Stimulated activated CD8-positive, alpha-beta memory T cell treated with anti-CD3 and anti-CD28 coated beads, Interleukin-15, amount 100 ng/mL, for 48 hours (primary cell): Measurements from ENCODE around the gene RPGRIP1L.

Source experiments
- DNase-seq, 2 donors: peaks; one replicate each; pipeline ENCODE4 v3.0.0-alpha.2; 2020; ENCODE audit warnings: low read depth in 2 of 2

The RPGRIP1L gene

DNA sequence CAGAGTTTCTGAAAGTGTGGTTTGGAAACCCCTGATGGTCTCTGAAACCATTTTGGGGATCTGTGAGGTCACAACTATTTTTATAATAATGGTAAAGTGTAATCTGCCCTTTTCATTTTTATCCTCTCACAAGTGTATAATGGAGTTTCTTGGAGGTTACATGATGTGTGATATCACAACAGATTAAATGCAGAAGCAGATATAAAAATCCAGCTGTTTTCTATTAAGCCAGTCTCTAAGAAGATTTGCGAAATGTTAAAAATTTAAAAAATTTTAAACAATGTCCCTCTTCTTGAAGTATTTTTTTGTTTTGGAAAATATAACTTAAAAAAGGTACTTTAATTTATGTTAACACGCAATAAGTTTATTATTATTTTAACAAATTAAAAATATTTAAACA lies 48.7 kb downstream of the RPGRIP1L start:
- DNase-seq: no peak

DNA sequence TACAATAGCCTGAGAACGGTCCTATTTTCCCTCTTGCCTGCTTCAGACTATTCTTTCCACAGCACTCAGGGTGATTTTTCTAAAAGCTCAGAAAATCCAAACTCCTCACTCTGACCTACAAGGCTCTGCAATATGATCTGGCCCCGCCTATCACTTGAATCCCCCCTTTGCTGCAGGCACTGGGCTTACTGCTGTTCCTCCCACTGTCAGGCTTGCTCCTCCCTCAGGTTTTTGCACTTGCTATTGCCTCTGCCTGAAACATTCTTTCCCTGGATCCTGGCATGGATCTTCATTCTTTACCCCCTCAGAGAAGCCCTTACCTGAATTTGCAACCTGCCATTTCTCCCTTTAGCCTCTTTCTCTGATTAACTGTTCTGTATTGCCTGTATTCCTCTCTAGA lies 52.3 kb downstream of the RPGRIP1L start:
- no peak for DNase-seq

DNA sequence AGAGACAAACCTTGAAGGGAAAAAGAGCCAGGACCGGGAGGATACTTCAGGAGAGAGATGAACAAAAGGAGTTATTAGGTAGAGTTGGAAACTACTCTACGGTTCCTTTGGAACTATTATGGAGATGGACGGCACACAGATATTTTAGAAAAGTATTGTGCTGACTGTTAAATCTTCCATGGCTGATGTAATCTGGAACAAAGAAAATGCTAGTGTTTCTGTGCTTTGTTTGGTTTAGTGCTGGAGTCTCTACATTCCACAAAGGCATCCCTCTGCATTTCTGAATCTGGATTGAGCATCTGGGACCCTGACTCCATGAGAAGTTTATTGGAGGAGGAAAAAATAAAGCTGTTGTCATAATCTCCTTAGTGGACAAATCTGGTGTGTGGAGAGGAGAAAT lies 57.2 kb downstream of the RPGRIP1L start:
- DNase-seq: no peak

DNA sequence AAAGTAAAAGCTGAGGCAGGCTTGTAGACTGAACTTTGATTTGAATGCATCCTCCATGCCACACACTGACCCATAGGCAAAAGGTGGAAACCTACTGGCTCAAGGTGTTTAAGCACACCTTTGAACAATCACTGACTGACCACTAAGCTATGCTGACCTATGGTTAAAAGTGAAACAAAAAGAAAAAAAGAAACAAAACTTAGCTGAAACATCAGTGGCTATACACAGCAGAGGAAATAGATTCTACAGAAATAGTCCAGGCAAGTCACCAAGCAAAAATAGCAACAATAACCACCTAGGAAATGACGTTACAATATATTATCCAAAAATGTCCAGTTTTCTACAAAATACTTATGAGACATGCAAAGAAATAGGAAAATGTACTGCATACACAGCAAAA lies 60.2 kb downstream of the RPGRIP1L start:
- DNase-seq: no peak

DNA sequence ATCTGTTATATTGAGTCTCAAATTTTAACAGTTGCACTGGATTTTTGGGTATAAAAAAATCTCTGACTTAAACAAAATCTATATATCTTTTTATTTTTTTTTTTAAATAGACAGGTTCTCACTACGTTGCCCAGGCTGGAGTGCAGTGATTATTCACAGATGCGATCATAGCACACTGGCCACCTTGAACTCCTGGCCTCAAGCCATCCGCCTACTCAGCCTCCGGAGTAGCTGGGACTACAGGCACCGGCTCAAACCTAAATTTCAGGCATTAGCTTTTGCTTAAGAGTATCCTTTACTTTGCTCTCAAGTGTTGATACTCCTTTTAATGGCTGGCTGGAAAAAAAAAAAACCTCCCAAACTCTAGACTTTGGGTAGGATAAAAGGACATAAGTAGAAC lies 61.6 kb downstream of the RPGRIP1L start:
- no peak for DNase-seq

DNA sequence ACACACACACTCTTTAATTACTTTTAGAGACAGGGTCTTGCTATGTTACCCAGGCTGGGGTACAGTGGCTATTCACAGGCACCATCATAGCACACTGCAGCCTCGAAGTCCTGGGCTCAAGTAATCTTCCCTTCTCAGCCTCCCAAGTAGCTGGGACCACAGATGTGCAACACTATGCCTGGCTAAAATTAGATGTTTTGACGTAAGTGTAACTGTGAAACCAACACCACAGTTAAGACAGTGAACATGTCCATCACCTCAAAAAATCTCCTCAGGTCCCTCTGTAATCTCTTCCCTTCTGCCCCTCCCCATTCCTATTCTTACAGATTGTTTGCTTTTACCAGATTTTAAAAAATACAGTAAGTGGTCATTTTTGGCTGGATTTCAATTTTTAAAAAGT lies 66.7 kb downstream of the RPGRIP1L start:
- DNase-seq: no peak

DNA sequence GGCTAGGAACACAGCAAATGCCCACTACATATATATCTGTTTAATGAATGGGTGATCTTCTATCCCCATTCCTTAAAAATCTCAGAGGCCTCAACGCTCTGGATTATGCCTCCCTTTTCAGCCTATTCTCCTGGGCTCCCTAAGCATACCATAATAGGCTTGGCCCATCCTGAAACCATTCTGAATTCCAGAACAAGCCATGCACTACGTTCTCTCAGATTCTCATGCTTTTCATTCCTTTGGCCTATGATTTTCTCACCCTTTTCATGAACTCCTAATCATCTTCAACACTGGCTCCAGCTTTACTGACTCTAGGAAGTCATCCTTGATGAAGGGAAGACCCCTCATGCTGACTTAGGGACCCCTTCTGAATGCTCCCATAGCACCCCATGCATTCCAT lies 71.1 kb downstream of the RPGRIP1L start:
- no peak for DNase-seq

DNA sequence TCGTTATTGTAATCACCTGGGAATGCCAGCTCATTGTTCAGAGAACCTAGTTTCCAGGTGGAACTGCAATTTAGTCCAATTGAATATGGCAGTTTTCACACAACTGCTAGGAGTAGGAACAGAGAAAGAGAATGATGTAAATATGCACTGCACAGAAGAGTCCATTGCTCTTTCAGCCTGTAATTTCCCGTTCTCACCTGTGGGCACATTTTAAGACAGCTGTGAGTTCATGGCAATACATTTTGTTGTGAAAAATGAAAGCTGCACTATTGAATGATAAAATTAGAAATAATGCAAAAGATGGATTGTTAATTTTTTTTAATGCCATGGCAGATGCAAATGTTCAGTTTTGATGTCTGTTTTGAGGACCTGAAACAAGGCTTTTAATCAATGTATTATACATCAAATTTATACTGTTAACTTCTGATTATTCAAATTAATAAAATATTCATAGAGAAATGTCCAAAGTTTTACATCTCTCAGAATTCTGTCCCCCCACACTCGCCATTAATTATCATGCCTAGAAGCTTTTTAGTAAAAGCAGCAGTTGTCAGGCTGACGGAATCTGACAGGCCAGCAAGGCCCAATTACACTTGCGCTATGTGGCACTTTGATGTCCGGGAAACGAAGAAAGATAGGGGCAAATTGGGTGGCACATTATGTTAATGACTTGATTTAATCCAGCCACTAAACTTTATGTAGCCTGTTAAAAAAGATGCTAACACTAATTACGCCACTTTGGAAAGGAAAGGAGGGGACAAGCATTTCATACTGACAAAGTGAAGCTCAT lies 72.2 kb downstream of the RPGRIP1L start:
- no peak for DNase-seq

DNA sequence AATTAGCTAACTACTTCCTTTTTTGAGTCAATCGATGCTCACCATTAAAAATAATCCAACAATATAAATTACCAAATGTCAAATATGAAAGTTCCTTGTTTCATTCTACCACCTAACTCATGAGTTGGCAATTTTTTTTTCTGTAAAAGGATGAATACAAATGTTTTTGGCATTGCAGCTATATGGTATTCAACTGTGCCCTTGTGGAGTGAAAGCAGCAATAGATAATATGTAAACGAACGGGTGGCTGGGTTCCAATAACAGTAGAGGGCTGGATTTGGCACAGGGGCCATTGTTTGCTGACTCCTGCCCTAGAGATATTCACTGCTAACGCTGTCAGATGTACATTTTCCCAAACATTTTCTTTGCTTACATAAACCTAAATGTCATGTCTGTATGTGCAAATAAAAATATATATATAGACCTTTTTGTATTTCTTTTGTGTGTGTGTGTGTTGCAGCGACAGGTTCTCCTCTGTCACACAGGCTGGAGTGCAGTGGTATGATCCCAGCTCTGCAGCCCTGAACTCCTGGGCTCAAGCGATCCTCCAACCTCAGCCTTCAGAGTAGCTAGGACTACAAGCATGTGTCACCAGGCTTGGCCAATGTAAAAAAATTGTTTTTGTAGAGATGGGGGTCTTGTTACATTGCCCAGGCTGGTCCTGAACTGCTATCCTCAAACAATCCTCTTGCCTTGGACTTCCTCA lies 73.9 kb downstream of the RPGRIP1L start:
- DNase-seq: no peak

DNA sequence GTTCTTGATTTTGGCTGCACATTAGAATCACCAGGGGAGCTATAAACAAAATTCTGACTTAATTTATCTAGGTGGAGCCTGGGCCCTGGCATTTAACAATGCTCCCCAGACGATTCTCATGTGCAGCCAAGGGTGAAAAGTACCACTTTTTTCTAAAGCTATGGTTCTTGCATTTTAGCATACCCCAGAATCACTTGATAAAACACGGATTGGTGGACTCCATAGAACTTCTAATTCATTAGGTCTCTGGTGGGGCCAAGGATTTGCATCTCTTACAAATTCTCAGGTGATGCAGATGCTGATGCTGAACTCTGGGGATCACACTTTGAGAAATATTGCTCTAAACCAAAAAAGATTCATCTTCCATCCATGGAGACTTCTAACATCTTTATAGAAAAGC lies 74.5 kb downstream of the RPGRIP1L start:
- DNase-seq: no peak

DNA sequence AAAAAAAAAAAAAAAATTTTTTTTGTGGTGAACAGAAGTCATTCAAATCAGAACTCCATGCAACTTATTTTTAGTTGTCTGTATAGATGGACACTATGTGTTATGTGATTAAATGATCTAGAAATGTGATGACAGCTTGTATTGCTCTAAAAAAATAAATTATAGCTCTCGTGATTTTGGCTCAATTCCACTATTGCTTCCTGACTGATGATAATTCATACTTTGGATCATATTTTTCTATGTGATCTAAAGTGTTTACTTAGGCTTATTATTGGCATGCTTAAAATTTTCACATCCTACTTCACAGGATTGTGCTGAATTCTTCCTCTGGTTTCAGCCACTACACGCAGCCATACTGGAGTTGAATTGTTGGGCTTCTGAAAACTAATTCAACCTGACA lies 76.8 kb downstream of the RPGRIP1L start:
- DNase-seq: no peak

DNA sequence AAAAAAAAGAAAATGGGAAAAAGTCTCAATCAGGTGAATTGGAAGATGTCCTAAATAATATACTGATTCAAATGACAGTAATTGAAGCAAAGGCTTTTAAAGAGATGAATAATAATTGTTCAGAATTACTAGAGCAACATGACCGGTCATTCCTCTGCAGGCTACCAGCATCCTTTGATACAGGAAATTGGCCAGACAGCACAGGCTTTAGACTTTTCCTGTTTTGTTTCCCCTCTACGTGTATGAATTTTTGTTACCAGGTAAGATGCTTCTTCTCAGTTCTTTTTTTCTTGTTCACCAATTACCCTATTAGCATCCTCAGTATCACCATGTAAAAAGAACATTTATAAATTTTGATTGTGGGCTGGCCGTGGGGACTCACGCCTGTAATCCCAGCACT lies 77.5 kb downstream of the RPGRIP1L start:
- no peak for DNase-seq

DNA sequence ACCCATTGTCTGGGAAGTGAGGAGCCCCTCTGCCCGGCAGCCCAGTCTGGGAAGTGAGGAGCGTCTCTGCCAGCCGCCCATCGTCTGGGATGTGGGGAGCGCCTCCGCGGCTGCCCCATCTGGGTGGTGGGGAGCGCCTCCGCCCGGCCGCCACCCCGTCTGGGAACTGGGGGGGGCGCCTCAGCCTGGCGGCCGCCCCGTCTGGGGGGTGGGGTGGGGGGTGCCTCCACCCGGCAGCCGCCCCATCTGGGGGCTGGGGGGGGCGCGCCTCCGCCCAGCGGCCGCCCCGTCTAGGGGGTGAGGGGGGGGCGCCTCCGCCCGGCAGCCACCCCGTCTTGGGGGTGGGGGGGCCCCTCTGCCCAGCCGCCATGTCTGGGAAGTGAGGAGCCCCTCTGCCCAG lies 78.4 kb downstream of the RPGRIP1L start:
- DNase-seq: no peak

DNA sequence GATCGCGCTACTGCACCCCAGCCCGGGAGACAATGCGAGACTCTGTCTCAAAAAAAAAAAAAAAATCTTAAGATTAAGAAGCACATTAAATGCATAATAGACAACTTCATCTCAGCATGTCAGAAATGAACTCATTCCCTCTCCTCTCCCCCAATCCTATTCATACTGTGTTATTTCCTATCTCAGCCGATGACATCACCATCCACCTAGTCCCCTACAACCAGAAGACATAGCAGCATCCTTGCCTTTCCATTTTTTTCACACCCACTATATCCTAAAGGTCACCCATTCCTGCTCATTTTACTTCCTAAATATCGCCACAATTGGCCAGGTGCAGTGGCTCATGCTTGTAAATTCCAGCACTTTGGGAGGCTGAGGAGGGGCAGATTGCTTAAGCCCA lies 81.3 kb downstream of the RPGRIP1L start:
- no peak for DNase-seq

DNA sequence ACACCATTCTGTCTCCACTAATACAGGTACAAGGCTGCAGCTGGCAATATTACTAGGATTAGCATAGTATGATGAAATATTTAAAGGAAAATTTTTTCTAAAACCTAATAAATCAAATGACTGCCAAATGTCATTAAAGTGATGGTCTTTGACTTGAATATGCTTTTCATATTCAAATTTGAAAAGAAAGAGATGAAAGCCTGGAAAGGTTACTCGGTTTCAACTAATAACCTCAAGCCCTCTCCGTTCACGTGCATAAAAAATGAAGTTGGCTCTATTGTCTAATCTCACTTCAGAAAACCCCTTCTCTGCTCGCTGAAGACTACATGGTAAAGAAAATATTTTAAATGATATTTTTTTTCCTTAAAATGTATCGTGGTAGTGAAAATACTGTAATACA lies 83.2 kb downstream of the RPGRIP1L start:
- DNase-seq: no peak

DNA sequence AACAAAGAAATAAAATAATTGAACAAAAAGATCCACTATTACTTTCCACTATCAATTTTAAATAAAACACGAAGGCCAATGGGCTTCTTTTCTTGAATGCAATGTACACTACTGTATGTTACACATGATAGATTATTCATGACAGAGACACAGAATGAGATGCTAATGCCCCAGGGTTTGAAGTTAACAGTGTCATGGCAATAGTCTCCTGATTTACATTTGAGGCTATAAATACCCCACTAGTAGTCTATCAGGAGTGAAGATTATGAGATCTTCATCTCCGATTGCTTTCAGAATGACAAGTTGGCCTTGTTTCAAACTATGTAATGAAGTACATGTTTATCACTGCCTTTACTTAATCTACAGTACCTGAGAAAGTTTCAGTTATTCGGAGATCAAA lies 84.4 kb downstream of the RPGRIP1L start:
- no peak for DNase-seq

DNA sequence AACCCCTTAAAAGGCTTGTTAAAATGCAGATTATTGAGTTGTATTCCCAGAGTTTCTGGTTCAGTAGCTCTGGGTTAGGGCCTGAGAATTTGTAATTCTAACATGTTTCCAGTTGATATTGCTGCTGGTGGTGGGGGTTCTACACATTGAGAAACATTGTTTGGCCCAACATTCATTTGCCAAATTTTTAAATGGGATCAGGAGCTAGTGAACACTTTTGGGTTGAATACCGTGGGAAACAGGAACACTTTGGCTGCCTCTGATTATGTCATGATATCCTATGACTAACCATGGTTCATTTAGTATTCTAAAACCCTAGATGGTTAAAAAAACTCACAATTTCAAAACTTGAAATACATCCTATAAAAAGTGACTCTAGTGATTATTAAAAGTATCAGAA lies 89.3 kb downstream of the RPGRIP1L start:
- DNase-seq: no peak

DNA sequence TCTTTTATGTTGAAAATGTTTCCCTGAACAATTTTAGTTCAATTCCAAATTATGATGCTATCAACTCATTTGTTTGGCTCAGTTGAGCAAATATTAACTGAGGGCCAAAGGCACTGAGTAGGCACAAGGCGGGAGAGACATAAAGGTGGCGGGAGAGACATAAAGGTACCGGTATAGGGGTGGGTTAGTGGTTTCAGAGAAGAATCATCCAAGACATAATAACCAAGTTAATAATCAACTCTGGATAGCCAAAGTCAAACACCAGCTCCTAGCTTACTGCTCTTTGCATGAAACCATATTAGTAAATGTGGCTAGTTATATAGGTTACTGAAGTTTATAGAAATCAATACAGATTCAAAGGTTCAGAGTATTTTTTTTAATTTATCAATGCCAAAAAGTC lies 91.7 kb downstream of the RPGRIP1L start:
- no peak for DNase-seq

DNA sequence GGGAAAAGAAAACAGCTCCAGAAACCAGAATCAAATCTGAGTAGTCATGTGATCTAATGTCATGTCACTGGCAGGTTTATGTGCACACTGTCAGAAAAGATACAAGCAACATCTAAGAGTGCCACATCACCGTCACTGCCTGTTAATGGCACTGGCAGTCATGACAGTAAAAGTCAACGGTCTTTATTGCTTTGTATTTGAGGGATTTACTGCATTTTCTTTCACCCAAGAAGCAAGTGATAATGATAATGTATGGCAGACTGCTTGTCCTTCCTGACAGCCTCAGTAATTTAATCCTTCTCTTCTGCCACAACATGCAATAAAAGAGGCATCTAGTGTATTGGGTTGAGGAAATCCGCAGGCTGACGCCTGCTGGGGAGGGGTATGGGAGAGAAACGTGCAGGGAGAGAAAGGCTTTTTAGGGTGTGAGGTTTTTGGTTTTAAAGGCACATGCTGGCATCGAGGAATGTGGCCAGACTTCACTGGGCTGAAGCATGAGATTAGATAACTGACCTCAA lies 92.4 kb downstream of the RPGRIP1L start:
- DNase-seq: no peak

DNA sequence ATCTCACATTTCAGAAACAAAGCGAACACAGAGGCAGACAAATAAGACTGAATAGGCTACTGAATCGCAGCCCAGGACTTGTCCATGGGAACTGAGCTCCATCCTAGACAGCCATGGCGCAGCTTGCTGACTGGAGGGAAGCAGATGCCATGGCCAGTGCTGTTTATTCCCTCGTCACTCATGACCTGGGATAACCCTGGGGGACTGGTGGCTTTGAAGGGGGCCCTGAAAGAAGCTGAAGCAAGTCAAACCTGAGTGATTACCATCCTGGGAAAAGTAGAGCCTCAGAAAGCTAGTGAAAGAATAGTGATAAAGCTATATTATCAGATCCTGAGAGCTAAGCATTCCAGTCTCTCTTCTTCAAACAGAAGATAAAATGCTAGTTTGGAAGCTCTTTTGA lies 94.1 kb downstream of the RPGRIP1L start:
- DNase-seq: no peak

DNA sequence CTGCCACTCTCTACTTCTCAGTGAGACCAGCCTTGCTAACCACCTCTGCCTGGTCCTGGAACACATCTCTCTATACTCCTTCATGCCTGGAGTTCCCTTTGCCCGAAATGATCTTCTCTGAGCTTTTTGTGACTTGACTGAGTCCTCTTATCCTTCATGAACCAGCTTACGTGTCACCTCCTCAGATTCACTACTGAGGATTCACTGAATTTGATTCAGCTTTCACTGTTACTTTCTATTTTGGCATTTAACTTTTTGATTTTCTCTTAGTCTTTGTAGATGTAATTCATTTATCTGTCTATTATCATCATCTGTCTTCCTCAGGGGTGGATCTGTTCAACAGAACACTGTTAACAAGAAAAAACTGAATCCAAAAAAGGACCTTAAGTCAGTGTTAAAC lies 95.6 kb downstream of the RPGRIP1L start:
- no peak for DNase-seq

DNA sequence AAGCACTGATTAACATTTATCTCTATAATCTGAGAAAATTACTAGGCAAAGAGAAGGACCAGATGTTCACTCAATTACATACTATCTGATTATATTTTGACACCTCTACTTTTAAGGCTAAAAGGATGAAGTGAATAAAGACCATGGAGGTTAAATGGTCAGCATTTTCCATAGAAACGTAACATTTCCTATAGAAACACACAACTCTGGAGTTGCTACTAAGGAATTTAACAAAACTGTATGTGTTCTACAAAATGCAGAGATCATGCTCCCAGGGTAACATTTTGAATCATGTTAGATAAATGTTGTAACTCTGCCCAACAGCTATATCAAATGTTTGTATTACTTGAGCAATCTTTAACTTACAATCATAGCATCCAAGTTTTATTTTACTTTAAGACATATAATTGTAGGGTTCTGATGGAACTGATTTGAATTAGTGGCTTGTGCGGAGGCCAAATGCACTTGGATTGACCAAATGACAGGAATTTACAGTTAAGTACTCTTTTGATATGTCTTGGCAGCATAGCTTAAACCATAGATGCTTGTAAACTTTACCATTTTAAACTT lies 97.7 kb downstream of the RPGRIP1L start:
- DNase-seq: no peak

DNA sequence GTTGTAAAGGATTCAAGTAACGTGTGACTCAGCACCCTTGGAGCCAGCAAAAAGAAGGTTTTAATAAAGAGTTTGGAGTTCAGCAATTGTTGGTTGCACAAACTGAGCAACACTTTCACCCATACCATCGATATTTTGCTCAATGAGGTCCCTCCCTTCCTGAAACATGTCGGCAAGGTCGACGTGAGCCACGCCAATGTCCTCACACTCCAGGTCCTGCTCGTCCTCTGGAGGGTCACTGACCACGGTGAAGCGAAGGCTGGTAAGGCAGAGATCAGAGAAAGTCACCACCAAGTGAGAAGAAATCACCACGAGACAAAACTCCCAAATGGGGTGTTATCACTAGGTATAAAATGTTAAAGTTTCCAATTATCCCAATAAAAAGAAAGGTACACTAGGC lies 98.3 kb downstream of the RPGRIP1L start:
- no peak for DNase-seq
